RWPE2 (cell line): ENCODE data around the gene WDR27.

Experiments used
- ATAC-seq: fragments of 200-7000 bp; cut with Tn5 transposase; 3 replicates; pipeline ENCODE4 v1.9.1; 2021; ENCODE audit warnings: low read depth
- DNase-seq: peaks from one replicate; pipeline ENCODE4 v3.0.0-alpha.2; 2020; ENCODE audit warnings: low spot score
- H3K27ac ChIP-seq: fragments of 450-650 bp; 2 replicates; pipeline ENCODE4 v1.5.1; 2017; ENCODE audit warnings: mild to moderate bottlenecking; ENCODE audit not compliant: poor library complexity, severe bottlenecking
- H3K27me3 ChIP-seq: fragments of 250-450 bp; sonication (Bioruptor Pico); 2 replicates; pipeline ENCODE4 v1.5.1; 2021; ENCODE audit warnings: mild to moderate bottlenecking, moderate library complexity; ENCODE audit not compliant: insufficient read depth, poor library complexity, severe bottlenecking
- H3K36me3 ChIP-seq: fragments of 250-450 bp; sonication (Bioruptor Pico); 2 replicates; pipeline ENCODE4 v1.5.1; 2020; ENCODE audit warnings: low read depth, mild to moderate bottlenecking, moderate library complexity
- H3K4me1 ChIP-seq: fragments of 250-450 bp; sonication (Bioruptor Pico); 2 replicates; pipeline ENCODE4 v1.5.1; 2021; ENCODE audit warnings: mild to moderate bottlenecking, moderate library complexity; ENCODE audit not compliant: insufficient read depth, poor library complexity, severe bottlenecking
- H3K4me3 ChIP-seq: fragments of 250-450 bp; sonication (Bioruptor Pico); 2 replicates; pipeline ENCODE4 v1.5.1; 2021; ENCODE audit warnings: mild to moderate bottlenecking, moderate library complexity; ENCODE audit not compliant: severe bottlenecking
- H3K9me3 ChIP-seq: fragments of 250-450 bp; sonication (Bioruptor Pico); 2 replicates; pipeline ENCODE4 v1.5.1; 2021; ENCODE audit warnings: mild to moderate bottlenecking, moderate library complexity; ENCODE audit not compliant: severe bottlenecking
- TF ChIP-seq, protein P1 (sequence below): fragments of 450-650 bp; IDR thresholded peaks from one replicate; pipeline ENCODE4 v1.5.1; 2017; ENCODE audit warnings: mild to moderate bottlenecking, moderate library complexity; ENCODE audit not compliant: poor library complexity, severe bottlenecking

WDR27 gene

DNA sequence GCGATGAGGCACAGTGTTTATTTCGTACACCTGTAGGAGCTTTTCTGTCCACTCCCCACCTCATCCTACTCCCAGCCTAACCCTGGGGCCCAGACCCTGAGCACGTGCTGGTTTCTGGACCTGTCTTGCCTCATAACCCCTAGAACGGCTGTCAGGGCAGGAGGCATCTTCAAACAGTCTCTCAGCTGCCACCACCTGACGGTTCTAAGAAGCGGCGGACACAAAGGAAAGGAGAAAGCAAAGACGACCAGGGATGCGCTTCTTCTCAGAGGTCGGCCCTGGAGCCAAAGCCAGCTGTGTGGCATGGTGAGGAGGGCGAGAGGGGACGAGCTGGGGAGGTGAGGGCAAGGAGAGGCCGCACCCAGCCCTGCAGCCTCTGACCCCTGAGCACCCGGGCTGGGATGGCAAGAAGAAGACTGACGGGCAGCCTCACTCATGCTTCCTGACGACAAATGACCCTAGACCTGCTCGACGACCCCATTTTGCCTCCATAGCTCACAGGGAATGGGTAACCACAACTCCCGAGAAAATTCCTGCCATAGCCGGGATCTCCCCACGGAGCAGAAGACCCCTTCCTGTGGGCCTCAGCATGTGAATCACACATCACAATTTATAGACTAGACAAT is 62.1 kb downstream of the WDR27 start:
- Histone ChIP-seq H3K36me3 (no peaks in the 10 kb centered on the region), H3K9me3 (no peaks in the 10 kb centered on the region), H3K27ac (no peak overlapping the region), H3K4me1 (no peaks in the 10 kb centered on the region), H3K4me3 (no peak overlapping the region), H3K27me3 (no peaks in the 10 kb centered on the region)
- DNase-seq (no peak), ATAC-seq (no peak)
- TF ChIP-seq, protein P1, sequence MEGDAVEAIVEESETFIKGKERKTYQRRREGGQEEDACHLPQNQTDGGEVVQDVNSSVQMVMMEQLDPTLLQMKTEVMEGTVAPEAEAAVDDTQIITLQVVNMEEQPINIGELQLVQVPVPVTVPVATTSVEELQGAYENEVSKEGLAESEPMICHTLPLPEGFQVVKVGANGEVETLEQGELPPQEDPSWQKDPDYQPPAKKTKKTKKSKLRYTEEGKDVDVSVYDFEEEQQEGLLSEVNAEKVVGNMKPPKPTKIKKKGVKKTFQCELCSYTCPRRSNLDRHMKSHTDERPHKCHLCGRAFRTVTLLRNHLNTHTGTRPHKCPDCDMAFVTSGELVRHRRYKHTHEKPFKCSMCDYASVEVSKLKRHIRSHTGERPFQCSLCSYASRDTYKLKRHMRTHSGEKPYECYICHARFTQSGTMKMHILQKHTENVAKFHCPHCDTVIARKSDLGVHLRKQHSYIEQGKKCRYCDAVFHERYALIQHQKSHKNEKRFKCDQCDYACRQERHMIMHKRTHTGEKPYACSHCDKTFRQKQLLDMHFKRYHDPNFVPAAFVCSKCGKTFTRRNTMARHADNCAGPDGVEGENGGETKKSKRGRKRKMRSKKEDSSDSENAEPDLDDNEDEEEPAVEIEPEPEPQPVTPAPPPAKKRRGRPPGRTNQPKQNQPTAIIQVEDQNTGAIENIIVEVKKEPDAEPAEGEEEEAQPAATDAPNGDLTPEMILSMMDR, result peak; percentile 7

DNA sequence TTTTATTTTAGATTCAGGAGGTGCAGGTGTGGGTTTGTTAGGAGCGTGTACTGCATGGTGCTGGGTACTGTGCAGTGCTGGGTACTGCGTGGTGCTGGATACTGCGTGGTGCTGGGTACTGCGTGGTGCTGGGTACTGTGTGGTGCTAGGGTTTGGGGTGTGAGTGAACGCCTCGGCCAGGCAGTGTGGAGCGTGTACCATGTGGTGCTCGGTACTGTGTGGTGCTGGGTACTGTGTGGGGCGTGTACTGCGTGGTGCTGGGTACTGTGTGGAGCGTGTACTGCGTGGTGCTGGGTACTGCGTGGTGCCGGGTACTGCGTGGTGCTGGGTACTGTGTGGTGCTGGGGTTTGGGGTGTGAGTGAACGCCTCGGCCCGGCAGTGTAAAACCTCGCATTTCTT is 62.9 kb downstream of the WDR27 start:
- TF ChIP-seq, protein P1, result no peak
- no peak overlapping the region for H3K4me3 ChIP-seq
- H3K36me3 ChIP-seq, result peaks cover 6% of the 10 kb centered on the region; the same call in 1 of the 2 replicates
- H3K27ac ChIP-seq, result no peak overlapping the region
- peak; percentile 19; the same call in 2 of the 3 replicates for ATAC-seq
- H3K27me3 ChIP-seq, result no peaks in the 10 kb centered on the region
- H3K4me1 ChIP-seq, result no peaks in the 10 kb centered on the region
- no peaks in the 10 kb centered on the region for H3K9me3 ChIP-seq
- no peak for DNase-seq

DNA sequence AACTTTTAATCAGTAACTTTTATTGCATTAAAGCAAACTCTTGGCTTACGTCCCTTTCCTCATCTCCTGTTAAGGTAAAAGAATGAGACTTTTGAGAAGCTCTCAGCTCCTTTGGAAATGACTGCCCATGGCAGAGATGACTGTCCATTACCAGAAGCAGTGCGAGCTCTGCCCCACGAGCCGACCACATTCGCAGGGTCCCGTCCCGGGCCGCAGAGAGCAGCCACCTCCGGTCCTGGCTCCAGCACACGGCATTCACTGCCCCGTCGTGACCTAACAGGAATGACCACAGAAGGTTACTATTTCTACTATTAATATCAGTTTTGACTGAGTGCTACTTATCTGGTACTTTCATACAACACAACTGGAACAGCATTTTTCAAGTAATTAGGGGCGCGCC is 63.4 kb downstream of the WDR27 start:
- no peaks in the 10 kb centered on the region for H3K4me1 ChIP-seq
- no peak overlapping the region for H3K27ac ChIP-seq
- peaks cover 9% of the 10 kb centered on the region; the same call in 1 of the 2 replicates for H3K36me3 ChIP-seq
- no peaks in the 10 kb centered on the region for H3K9me3 ChIP-seq
- ATAC-seq (no peak), DNase-seq (no peak)
- no peaks in the 10 kb centered on the region for H3K27me3 ChIP-seq
- H3K4me3 ChIP-seq, result no peak overlapping the region
- TF ChIP-seq, protein P1, result no peak

DNA sequence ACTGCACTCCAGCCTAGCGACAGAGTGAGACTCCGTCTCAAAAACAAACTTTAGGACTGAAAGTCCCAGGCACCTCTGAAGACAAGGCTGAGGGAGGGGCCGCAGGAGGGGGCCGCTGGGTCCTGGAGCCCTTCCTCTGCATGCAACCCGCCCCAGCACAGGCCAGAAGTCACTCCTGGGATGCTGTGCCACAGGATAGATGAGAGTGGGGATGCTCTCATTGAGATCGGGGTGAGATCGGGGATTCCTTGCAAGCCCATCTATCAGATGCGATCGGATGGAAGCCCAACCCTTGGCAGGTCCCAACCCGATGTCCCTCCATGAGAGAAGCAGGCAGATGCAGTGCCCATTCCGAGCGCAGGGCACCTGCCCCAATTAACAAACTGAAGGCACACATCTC is 66.5 kb downstream of the WDR27 start:
- no peak for DNase-seq
- Histone ChIP-seq H3K27ac (no peak overlapping the region), H3K4me1 (no peaks in the 10 kb centered on the region), H3K36me3 (peaks cover 13% of the 10 kb centered on the region), H3K9me3 (no peaks in the 10 kb centered on the region), H3K27me3 (no peaks in the 10 kb centered on the region), H3K4me3 (no peak overlapping the region)
- no peak for ATAC-seq
- TF ChIP-seq, protein P1, result no peak

DNA sequence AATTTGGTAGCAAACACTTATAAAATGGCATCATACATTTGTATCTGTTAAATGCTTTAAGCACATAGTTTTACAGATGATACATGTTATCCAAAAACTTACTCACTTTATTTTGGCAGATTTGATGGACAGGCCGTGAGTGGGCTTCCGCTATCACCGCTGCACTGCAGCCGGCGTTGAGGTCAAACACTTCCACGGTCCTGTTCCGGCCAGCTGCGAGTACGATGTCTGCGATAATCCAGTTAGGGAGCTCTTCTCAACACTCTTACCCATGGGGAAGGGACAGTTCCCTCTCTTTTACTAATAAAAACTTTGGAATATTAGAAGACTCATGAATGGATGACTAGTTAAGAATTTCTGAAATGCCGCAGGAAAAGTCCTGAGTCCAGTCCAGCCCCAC is 69.0 kb downstream of the WDR27 start:
- ATAC-seq, result no peak
- no peak overlapping the region for H3K27ac ChIP-seq
- peaks cover 13% of the 10 kb centered on the region for H3K36me3 ChIP-seq
- H3K4me1 ChIP-seq, result no peaks in the 10 kb centered on the region
- TF ChIP-seq, protein P1, result no peak
- no peaks in the 10 kb centered on the region for H3K27me3 ChIP-seq
- no peak overlapping the region for H3K4me3 ChIP-seq
- no peaks in the 10 kb centered on the region for H3K9me3 ChIP-seq
- no peak for DNase-seq
